Measurements from ENCODE around the gene CYP4F8.
"Not testable (repeated sequence)": the region's sequence is repeated elsewhere in the genome, so short reads cannot be mapped to it uniquely, and the experiment has no call there.

Gene CYP4F8, protein sequence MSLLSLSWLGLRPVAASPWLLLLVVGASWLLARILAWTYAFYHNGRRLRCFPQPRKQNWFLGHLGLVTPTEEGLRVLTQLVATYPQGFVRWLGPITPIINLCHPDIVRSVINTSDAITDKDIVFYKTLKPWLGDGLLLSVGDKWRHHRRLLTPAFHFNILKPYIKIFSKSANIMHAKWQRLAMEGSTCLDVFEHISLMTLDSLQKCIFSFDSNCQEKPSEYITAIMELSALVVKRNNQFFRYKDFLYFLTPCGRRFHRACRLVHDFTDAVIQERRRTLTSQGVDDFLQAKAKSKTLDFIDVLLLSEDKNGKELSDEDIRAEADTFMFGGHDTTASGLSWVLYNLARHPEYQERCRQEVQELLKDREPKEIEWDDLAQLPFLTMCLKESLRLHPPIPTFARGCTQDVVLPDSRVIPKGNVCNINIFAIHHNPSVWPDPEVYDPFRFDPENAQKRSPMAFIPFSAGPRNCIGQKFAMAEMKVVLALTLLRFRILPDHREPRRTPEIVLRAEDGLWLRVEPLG

DNA sequence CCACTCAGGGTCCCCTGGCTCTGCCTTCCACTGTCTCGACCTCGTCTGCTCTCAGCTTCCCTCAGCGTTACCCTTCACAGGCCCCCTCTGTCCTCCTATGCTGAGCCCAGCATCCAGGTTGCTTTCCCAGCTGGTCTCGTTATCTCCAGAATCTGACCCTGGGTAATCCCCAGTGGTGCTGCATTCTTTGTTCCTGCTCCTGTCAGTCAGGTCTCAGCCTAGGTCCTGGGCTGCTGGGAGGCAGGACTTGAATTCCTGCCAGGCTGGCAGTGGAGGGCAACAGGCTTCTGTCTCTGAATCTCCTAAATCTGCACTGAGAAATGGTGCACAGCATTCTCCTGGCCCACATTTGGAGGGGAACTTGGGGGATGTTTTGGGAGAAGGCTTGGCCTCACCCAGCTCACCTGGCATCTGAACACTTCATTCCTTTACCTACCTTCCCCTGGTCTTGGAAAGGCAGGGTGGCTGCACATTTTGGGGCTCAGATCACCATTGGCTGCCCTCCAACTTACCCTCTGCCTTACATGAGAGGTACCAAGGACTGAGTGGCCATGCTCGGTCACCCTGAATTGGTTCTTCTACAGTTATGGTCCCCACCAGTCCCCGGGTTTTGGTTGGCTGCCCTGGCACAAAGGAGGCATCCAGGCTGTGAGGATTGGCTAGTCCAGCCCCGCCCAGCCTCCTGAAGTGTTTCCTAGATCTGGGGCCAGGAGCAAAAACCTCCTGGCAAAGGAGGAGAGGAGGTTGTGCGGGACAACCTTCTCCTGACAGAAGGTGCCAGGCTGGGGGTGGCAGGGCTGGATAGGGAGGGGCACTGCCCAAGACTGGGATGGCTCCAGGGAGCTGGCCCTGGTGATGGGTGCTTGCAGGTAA is at the start of gene CYP4F8:
Gene CYP4F8, plus strand, starts transcription at position 712 of the 873 bp plus-strand sequence. CDS start 399 bp downstream, outside the sequence.
- no peak for DNase-seq (ENCODE audit: low read depth in 1 of 2, low spot score in 1 of 2)

DNA sequence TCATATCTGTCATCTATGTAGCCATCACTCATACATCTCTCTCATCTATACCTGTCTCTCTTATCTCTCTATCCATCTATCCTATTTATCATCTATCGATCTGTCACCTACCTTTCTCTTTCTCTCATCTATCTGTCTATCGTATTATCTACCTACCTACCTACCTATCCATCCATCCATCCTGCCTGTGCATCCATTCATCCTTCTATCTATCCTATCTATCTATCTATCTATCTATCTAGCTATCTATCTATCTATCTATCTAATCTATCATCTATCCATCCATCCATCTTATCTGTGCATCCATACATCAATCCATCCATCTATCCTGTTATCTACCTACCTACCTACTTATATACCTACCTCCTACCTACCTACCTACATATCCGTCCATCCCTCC is 44.6 kb upstream of the CYP4F8 start:
- DNase-seq (ENCODE audit: low read depth in 1 of 2, low spot score in 1 of 2): no peak

DNA sequence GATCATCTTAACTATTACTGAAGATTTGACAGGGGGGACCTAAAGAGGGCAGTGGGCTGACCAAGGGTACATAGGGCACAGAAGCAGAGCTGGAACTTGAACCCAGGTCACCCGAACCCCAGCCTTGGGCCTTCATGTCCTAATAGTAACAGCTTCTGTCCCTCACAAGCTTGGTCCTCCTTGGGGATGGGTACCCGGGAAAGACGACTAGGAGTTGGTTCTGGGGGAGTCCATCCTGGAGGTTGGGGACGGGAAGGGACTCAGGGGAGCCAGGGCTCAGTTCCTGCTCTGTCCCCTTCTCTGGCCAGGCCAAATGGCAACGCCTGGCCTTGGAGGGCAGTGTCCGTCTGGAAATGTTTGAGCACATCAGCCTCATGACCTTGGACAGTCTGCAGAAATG is 39.6 kb upstream of the CYP4F8 start:
- no peak for DNase-seq (ENCODE audit: low read depth in 1 of 2, low spot score in 1 of 2)

DNA sequence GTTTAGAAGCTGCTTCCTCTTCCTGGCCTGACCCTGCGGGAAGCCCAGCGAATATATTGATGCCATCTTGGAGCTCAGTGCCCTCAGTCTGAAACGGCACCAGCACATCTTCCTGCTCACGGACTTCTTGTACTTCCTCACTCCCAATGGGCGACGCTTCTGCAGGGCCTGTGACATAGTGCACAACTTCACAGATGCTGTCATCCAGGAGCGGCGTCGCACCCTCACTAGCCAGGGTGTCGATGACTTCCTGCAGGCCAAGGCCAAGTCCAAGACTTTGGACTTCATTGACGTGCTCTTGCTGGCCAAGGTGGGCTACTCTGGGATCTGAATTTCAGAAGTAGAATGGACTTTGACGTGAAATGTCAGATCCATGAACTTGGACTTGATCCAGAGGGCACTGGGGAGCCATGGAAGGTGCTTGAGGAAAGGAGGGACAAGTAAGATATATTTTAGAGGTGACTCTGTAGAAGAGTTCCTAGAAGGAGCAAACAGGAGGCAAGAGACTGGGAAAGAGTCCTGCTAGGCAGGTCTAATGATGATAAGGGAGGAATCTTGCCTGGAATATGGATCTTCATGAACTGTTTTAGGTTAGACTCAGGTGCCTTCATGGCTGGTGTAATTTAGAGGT is 38.4 kb upstream of the CYP4F8 start:
- DNase-seq (ENCODE audit: low read depth in 1 of 2, low spot score in 1 of 2): no peak

DNA sequence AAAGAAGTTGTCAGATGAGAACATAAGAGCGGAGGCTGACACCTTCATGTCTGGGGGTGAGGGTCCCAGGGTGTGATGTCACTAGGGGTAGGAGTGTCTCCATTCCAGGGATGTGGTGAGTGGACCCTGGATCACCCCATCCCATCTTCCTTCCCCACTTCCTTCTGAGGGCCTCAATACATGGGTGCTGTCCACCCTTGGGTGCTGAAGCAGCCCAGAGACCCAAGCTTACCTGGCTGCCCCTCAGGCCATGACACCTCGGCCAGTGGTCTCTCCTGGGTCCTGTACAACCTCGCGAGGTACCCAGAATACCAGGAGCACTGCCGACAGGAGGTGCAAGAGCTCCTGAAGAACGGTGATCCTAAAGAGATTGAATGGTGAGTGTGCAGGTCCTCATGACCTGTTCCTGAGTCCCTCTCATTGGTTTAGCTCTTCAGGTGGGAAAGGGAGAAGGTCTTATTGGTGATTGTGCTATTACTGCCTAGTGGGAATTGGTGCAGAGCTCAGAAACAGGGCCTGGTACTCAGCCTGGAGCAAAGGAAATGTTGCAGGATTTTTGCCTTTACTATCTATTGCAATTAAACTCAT is 37.7 kb upstream of the CYP4F8 start:
- DNase-seq (ENCODE audit: low read depth in 1 of 2, low spot score in 1 of 2): no peak

DNA sequence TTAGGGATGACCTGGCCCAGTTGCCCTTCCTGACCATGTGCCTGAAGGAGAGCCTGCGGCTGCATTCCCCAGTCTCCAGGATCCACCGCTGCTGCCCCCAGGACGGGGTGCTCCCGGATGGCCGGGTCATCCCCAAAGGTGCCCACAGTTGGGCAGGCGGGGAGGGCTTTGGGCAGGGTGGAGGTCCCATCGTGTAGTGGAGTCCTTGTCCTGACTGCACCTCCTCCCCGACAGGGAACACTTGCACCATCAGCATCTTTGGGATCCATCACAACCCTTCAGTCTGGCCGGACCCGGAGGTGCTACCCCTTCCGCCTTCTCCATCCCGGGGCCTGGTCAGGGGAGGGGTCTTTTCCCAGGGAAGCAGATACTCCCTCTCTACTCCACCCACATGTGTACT is 31.7 kb upstream of the CYP4F8 start:
- no peak for DNase-seq (ENCODE audit: low read depth in 1 of 2, low spot score in 1 of 2)

DNA sequence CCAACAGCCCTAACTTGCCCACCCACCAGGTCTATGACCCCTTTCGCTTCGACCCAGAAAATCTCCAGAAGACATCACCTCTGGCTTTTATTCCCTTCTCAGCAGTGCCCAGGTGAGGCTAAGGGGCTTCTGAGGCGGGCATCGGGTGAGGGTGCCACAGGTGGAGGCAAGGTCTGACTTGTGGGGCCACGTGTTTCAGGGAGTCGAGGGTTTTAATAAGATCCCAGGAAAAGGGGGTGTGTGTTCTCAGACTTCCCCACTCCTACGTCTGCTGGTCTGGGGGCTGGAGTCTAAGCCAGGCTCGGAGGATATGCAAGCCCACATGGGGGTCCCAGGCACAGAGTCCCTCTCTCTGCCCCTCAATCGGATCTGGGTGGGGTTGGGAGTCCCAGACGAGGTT is 30.9 kb upstream of the CYP4F8 start:
- no peak for DNase-seq (ENCODE audit: low read depth in 1 of 2, low spot score in 1 of 2)

DNA sequence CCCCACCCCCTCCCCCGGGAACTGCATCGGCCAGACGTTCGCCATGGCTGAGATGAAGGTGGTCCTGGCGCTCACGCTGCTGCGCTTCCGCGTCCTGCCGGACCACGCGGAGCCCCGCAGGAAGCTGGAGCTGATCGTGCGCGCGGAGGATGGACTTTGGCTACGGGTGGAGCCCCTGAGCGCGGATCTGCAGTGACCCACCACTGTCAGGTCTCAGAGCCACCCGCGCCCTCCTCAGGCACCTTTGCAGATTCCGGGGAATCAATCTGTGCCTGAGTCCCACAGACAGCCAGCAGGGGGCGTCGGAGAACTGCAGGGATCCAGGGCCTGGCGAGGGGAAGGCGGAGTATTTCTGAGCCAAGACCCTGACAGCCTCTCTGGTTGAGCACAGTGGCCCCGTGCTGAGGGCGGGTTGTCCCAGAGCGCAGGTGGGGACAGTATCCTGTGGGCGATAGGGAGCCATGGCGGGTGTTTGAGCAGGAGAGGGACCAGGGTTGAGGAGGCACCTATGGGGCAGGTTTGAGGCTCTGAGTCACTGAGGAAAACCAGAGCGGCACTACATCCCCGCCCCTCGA is 30.4 kb upstream of the CYP4F8 start:
- peak; percentile 61 to 77 for DNase-seq (ENCODE audit: low read depth in 1 of 2, low spot score in 1 of 2)

DNA sequence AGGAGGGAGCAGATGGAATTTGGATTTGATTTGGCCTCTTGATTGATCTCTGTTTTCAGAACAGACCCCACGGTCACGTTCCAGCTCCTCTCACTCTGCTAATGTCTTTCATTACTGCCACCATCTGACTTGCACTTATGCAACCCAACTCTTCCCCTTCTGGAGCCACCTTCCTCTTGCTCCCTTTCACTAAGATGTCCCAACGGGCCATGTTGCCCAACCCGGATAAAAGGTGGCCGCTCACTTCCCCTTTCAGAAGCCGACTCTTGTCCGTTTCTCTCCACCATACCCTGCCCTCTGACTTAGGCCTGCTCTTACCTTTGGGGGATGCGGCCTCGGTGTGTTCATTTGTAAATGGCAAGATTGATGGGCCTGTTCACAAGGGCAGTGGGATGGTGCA is 27.4 kb upstream of the CYP4F8 start:
- no peak for DNase-seq (ENCODE audit: low read depth in 1 of 2, low spot score in 1 of 2)

DNA sequence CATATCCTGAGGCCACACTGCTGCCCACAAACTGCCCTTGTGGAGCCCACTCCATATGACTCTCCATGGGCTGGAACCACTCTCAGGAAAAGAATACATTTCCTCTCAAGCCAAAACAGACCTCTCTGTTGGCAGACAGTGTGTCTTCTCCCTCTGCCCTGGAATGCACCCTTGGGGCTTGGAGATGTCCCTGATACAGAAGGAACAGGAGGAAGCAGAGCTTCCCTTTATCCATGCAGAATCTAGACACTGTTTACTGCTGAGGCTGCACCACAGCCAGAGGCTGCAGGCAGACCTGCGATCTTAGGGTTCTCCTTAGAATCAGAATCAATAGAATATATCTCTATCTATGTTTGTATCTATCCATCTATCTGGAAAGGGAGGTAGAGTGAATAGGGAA is 26.8 kb upstream of the CYP4F8 start:
- DNase-seq (ENCODE audit: low read depth in 1 of 2, low spot score in 1 of 2): no peak

DNA sequence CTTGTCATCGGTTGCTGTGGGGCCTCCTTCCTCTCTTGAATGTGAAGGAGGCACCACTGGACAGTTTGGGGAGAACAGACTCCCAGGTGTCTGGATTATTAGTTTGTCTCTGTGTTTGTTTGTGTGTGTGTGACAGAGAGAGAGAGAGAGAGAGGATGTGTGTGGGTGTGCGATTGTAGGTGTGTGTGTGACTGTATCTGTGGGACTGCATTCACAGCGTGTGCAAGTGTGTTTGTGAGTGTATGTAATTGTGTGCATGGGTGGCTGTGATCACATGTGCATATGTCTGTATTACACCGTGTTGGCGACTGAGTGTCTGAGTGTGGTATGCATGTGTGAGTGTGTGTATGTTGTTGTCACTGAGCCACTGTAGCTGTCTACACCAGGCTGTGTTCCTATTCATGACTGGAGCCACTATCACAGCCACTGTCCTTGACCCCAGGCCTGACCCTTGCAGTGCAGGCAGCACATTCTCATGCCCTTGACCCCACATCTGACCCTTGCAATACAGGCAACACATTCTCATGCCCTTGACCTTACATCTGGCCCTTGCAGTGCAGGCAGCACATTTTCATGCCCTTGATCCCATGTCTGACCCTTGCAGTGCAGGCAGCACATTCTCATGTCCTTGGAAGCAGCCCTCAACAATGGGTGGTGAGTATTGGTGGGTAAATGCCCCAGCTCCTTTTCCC is 25.1 kb upstream of the CYP4F8 start:
- DNase-seq (ENCODE audit: low read depth in 1 of 2, low spot score in 1 of 2): no peak

DNA sequence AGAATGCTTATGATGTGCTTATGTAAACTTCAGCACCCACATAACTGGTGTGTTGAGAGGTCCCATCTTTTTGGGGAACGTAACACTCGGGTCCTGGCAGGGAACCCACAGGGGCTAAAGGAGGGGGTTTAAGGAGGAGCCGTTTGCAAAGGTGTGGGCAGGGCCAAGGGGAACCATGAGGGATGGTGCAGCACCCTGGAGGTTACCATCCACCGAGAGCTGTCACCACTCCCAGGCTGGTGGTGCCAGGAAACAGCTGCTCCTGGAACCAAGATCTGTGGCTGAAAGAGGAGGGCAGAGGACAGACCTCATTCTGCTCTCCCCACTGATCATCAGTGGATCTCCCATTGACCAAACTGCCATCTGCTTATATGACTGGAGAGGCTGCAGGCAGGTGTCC is 23.2 kb upstream of the CYP4F8 start:
- no peak for DNase-seq (ENCODE audit: low read depth in 1 of 2, low spot score in 1 of 2)

DNA sequence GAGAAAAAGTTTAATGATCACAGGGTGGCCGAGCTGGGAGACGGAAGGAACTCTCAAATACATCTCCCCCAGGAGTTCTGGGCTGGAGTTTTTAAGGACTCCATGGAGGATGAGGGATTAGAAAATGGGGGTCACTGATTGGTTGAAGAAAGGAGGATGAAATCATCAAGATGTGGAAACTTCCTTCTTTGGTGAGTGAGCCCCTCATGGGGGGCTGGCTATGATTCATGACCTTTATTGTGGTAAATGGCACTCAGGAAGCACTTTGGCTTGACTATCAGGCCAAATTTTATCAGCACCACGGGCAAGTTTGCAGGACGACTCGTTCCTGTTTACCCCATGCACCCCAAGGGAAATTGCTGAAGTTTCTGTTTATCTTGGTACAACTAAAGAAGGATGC is 22.5 kb upstream of the CYP4F8 start:
- not testable (repeated sequence) for DNase-seq (ENCODE audit: low read depth in 1 of 2, low spot score in 1 of 2)

DNA sequence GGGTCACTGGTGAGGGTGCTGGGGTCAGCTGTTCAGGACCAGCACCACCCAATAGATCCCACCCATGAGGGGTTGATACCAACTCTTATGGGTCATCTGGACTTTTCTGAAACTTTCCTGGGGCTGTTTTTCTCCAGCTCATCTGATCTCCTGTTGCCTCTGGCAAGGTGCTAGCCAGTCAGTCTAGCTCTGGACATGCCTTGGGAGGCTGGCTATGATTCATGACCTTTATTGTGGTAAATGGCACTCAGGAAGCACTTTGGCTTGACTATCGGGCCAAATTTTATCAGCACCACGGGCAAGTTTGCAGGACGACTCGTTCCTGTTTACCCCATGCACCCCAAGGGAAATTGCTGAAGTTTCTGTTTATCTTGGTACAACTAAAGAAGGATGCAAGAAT is 21.3 kb upstream of the CYP4F8 start:
- DNase-seq (ENCODE audit: low read depth in 1 of 2, low spot score in 1 of 2): not testable (repeated sequence)

DNA sequence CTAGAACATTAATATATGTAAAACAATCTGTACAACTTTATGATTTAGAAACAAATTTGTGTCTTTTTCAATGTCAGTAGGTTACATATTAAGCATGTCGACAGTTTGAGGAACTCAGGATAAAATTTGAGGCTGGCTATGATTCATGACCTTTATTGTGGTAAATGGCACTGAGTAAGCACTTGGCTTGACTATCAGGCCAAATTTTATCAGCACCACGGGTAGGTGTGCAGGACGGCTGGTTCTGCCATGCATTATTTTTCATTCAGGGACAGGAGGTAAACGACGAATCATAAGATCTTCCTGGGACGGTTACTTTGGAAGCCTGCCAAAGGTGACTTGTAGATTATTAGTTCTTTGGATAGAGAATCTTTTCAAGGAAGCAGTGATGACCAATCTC is 19.9 kb upstream of the CYP4F8 start:
- no peak for DNase-seq (ENCODE audit: low read depth in 1 of 2, low spot score in 1 of 2)

DNA sequence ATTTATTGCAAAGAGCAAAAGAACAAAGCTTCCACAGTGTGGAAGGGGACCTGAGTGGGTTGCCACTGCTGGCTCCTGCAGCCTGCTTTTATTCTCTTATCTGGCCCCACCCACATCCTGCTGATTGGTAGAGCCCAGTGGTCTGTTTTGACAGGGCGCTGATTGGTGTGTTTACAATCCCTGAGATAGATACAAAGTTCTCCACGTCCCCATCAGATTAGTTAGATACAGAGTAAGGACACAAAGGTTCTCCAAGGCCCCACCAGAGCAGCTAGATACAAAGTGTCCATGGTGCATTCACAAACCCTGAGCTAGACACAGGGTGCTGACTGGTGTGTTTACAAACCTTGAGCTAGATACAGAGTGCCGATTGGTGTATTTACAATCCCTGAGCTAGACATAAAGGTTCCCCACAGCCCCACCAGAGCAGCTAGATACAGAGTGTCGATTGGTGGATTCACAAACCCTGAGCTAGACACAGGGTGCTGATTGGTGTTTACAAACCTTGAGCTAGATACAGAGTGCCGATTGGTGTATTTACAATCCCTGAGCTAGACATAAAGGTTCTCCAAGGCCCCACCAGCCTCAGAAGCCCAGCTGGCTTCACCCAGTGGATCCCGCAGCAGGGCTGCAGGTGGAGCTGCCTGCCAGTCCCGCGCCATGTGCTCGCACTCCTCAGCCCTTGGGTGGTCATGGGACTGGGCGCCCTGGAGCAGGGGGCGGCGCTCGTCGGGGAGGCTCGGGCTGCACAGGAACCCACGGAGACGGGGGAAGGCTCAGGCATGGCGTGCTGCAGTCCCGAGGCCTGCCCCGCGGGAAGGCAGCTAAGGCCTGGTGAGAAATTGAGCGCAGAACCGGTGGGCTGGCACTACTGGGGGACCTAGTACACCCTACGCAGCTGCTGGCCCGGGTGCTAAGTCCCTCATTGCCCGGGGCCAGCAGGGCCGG is 6.8 kb upstream of the CYP4F8 start:
- not testable (repeated sequence) for DNase-seq (ENCODE audit: low read depth in 1 of 2, low spot score in 1 of 2)

DNA sequence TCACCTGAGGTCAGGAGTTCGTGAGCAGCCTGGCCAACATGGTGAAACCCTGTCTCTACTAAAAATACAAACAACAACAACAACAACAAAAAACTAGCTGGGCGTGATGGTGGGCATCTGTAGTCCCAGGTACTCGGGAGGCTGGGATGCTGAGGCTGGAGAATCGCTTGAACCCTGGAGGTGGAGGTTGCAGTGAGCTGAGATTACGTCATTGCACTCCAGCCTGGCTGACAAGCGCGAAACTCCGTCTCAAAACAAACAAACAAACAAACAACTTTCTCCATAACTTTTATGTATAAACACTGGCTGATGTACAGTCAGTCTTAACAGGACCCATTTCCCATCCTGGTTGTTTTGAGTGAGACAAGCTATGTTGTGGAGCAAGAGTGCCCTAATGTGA is 5.8 kb upstream of the CYP4F8 start:
- no peak for DNase-seq (ENCODE audit: low read depth in 1 of 2, low spot score in 1 of 2)

DNA sequence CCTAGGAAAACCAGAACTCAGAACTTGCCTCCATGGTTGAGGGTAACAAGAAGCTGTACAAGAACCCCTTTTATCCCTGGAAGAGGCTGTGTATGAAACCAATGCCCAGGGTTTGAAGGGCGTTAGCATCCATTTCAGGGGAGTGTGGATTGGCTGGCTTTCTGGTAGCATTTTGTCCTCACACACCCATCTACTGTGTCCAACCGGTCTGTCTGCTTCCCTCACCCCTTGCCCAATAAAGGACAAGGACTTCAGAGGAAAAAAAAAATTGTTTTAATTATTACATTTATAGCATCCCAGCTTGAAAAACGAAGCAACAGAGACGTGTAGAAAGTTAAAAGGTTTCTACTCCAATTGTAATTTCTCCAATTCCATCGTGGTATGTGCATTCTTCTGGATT is 2.7 kb upstream of the CYP4F8 start:
- no peak for DNase-seq (ENCODE audit: low read depth in 1 of 2, low spot score in 1 of 2)

DNA sequence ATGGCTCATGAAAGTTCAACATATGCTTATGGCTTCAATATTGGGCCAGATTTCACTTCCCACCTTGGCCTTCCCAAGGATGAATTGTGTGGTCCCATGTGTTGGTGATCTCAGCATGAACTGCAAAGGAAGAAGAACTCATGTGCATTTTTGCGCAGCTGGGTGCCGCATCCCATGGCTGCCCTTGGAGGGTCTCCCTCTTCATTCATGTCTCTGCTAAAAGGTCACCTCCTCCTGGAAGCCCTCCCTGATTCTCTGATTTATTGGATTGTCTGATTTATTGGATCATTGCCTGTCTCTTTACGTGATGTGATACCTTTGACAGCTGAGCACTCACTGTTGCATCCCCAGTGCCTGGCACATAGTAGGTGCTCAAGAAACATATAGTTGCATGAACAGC is 1.7 kb upstream of the CYP4F8 start:
- DNase-seq (ENCODE audit: low read depth in 1 of 2, low spot score in 1 of 2): no peak

Data from stimulated activated CD4-positive, alpha-beta T cell treated with anti-CD3 and anti-CD28 coated beads, Interleukin-15, amount 100 ng/mL, for 1 hour (primary cell).